HepG2 (cell line): Measurements from ENCODE around the gene ZC3H15. TPM values are rescaled to one million over a fixed set of nuclear protein-coding genes. Genes with fewer than 3 reads are reported as not detected.

Experiments
- ATAC-seq: fragments of 200-7000 bp; cut with Tn5 transposase; 3 replicates; pipeline ENCODE4 v1.9.1; 2020; ENCODE audit warnings: mild to moderate bottlenecking, moderate library complexity
- BruUV-seq: library from RNA; stranded (reverse); fragments of 400-500 nt; replicated peaks from 2 replicates; lab custom pipeline; 2021; lab: Mats Ljungman, UMichigan
- CTCF ChIA-PET: fragments of 300-600 bp; formaldehyde crosslinking; extraction: SDS; loops from one replicate; lab custom pipeline; 2021; ENCODE audit warnings: low total read pairs, inconsistent platforms, low intra/inter-chr PET ratio; lab: Yijun Ruan, JAX
- POLR2A ChIA-PET: fragments of 350-600 bp; sonication (Branson Sonifier 250); formaldehyde crosslinking; loops from one replicate; lab custom pipeline; 2020; ENCODE audit warnings: antibody characterized with exemption, inconsistent platforms; lab: Yijun Ruan, JAX
- DNase-seq: peaks from one replicate; pipeline ENCODE4 v3.0.0-alpha.2; 2015; ENCODE audit warnings: low spot score
- FAIRE-seq: peaks from 3 replicates; lab custom pipeline; 2011; peaks lifted over from hg19 to GRCh38; lab: Jason Lieb, UNC
- H2AFZ ChIP-seq: one replicate; pipeline ENCODE4 v1.6.1; 2011; ENCODE audit warnings: low read length, inconsistent platforms
- H3K27ac ChIP-seq: fragments of 300-600 bp; 3 replicates; pipeline ENCODE4 v1.8.0; 2011; ENCODE audit warnings: mixed run types, mild to moderate bottlenecking, mixed read lengths, low read length, inconsistent platforms; ENCODE audit not compliant: insufficient read depth; ENCODE audit errors: extremely low read length
- H3K27me3 ChIP-seq, 2 experiments: fragments of 200-600 bp in 1 of 2; 2 replicates in 1 of 2; 3 replicates in 1 of 2; pipeline versions ENCODE4 v1.6.0 to v1.8.0; 2011; ENCODE audit warnings: low read length in 2 of 2, mild to moderate bottlenecking in 2 of 2, moderate library complexity in 2 of 2, inconsistent platforms in 1 of 2; ENCODE audit not compliant: insufficient read depth in 2 of 2, control insufficient read depth in 1 of 2
- H3K36me3 ChIP-seq, 2 experiments: fragments of 200-600 bp in 1 of 2; replicated peaks in 1 of 2; 2 replicates in 1 of 2; 3 replicates in 1 of 2; pipeline versions ENCODE4 v1.5.1 to v1.8.0; 2011; ENCODE audit warnings: low read length in 2 of 2, inconsistent platforms in 1 of 2; ENCODE audit not compliant: insufficient read depth in 2 of 2, control insufficient read depth in 1 of 2
- H3K4me1 ChIP-seq: 2 replicates; pipeline ENCODE4 v1.5.1; 2012; ENCODE audit warnings: low read length, inconsistent platforms; ENCODE audit not compliant: insufficient read depth
- H3K4me2 ChIP-seq: 2 replicates; pipeline ENCODE4 v1.6.0; 2011; ENCODE audit warnings: low read depth, low read length, inconsistent platforms
- H3K4me3 ChIP-seq, 3 experiments: fragments of 200-600 bp in 1 of 3; sonication (generic), shearing (Covaris generic) in 1 of 3; replicated peaks in 1 of 3; 2 replicates each; pipeline ENCODE4 v1.5.1; 2011 to 2016; ENCODE audit warnings: low read length in 3 of 3, inconsistent platforms in 2 of 3, low read depth in 2 of 3, mild to moderate bottlenecking in 2 of 3, control low read depth in 1 of 3, mixed read lengths in 1 of 3; ENCODE audit not compliant: insufficient read depth in 1 of 3
- H3K79me2 ChIP-seq: one replicate; pipeline ENCODE4 v1.6.1; 2011; ENCODE audit warnings: low read length, inconsistent platforms; ENCODE audit not compliant: insufficient read depth
- H3K9ac ChIP-seq: 2 replicates; pipeline ENCODE4 v1.6.0; 2011; ENCODE audit warnings: mild to moderate bottlenecking, low read depth, low read length, inconsistent platforms; ENCODE audit not compliant: insufficient read depth
- H3K9me3 ChIP-seq: 2 replicates; pipeline ENCODE4 v1.5.1; 2012; ENCODE audit warnings: mild to moderate bottlenecking, low read length
- H4K20me1 ChIP-seq: 2 replicates; pipeline ENCODE4 v1.6.0; 2011; ENCODE audit warnings: inconsistent platforms, mild to moderate bottlenecking, low read length, moderate library complexity; ENCODE audit not compliant: insufficient read depth
- E2F2 ChIP-seq: sonication (generic); formaldehyde crosslinking; IDR thresholded peaks from 2 replicates; pipeline ENCODE4 v1.4.0; 2020; ENCODE audit warnings: missing genetic modification reagents, borderline replicate concordance
- HHEX ChIP-seq: IDR thresholded peaks from 2 replicates; pipeline ENCODE4 v1.6.1; 2016; ENCODE audit warnings: control low read depth
- ZNF274 ChIP-seq: sonication (generic); formaldehyde crosslinking; IDR thresholded peaks from 2 replicates; pipeline ENCODE4 v1.5.1; 2020; ENCODE audit warnings: mild to moderate bottlenecking, missing genetic modification reagents
- ZNF33B ChIP-seq: sonication (generic); formaldehyde crosslinking; IDR thresholded peaks from 2 replicates; pipeline ENCODE4 v1.5.1; 2020; ENCODE audit warnings: mild to moderate bottlenecking, missing genetic modification reagents
- ZNF766 ChIP-seq: sonication (generic); formaldehyde crosslinking; IDR thresholded peaks from 2 replicates; pipeline ENCODE4 v1.5.0; 2020; ENCODE audit warnings: missing genetic modification reagents, borderline replicate concordance
- WGBS: methylation state at CpG from one replicate; pipeline ENCODE4 v1.1.6; 2017; ENCODE audit warnings: low lambda C conversion rate; 5-methylcytosine and 5-hydroxymethylcytosine counted together
- in situ Hi-C: cut with HindIII; loops from 2 replicates; pipeline ENCODE4 v1.10.0; 2017; ENCODE audit warnings: low pct_unique_long_range_greater_than_20kb; ENCODE audit not compliant: extremely low pct_ligation_motif_present
- intact Hi-C: fragments of 100-400 bp; cut with micrococcal nuclease; formaldehyde crosslinking; loops from one replicate; pipeline ENCODE4 v1.10.0; 2022; ENCODE audit not compliant: unreplicated experiment
- polyA plus RNA-seq, 8 experiments: library from polyadenylated mRNA; depleted of rRNA in 3 of 8; stranded (reverse) in 7 of 8; unstranded in 1 of 8; fragments of >200 nt; fragmentation: Illumina TruSeq in 4 of 8; extraction: Trizol in 4 of 8; gene quantifications; 2 replicates each; pipeline versions ENCODE4 v1.2.1 to v1.2.3, GENCODE V29; 2011 to 2016; ENCODE audit warnings: low read depth in 4 of 8, missing spikeins in 1 of 8, mixed read lengths in 1 of 8; ENCODE audit not compliant: insufficient read depth in 1 of 8
- total RNA-seq, 5 experiments: library from RNA; depleted of rRNA; stranded (reverse); fragments of >200 nt; fragmentation: Illumina TruSeq; extraction: Trizol; gene quantifications; 2 replicates each; pipeline ENCODE4 v1.2.3, GENCODE V29; 2016; ENCODE audit warnings: low read depth in 1 of 5
- TF ChIP-seq, protein P1 (sequence below): IDR thresholded peaks from 2 replicates; pipeline ENCODE4 v1.6.1; 2016; ENCODE audit warnings: missing genetic modification reagents, missing compliant biosample characterization

ZC3H15 gene
- total and polyA plus RNA-seq, 2 of the 13 experiments (the other 11 are each of a cell fraction or from before 2014, with no cell fraction given): 84.6 to 168 TPM

- intact Hi-C loops (no loop called here), in situ Hi-C loops (no loop called here)
- no TSS peak for BruUV-seq
- Histone ChIP-seq H3K27me3 (no peaks in the 10 kb centered on the region), H2AFZ (no peak overlapping the region), H3K79me2 (no peaks in the 10 kb centered on the region), H3K4me3 (no peak overlapping the region), H4K20me1 (no peaks in the 10 kb centered on the region), H3K9ac (no peak overlapping the region), H3K36me3 (no peaks in the 10 kb centered on the region), H3K9me3 (no peaks in the 10 kb centered on the region), H3K4me1 (no peaks in the 10 kb centered on the region), H3K4me2 (no peak overlapping the region), H3K27ac (no peak overlapping the region)
- no peak for ATAC-seq
- FAIRE-seq: no peak
- no peak for DNase-seq
- TF ChIP-seq, protein P1, sequence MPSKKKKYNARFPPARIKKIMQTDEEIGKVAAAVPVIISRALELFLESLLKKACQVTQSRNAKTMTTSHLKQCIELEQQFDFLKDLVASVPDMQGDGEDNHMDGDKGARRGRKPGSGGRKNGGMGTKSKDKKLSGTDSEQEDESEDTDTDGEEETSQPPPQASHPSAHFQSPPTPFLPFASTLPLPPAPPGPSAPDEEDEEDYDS: no peak
- no peak for TF ChIP-seq ZNF274 (CRISPR knock-in tag)
- TF ChIP-seq E2F2 (CRISPR knock-in tag): no peak
- no peak for TF ChIP-seq HHEX (CRISPR knock-in tag)
- no peak for TF ChIP-seq ZNF766 (CRISPR knock-in tag)
- TF ChIP-seq ZNF33B: no peak
- POLR2A ChIA-PET: interaction anchor here (1.0 to 2.0 kb wide), 2 partner anchors 16 to 35 kb away, joined by 3 to 5 read pairs; partner anchors contain the start of gene ITGAV
- WGBS: 61% methylated on average over 1 of the region's 1 CpG
- CTCF ChIA-PET: no interaction called here
Measured at GRCh38 chr2:186554429-186554828, 68.4 kb downstream of the ZC3H15 start.
